Spleen (tissue), 7 donors: ENCODE measurements around the gene ZNF438.

Experiments
- POLR2A ChIP-seq, 3 donors: fragments of 450-650 bp; IDR thresholded peaks; one replicate each; pipeline ENCODE4 v1.5.1; 2017; ENCODE audit warnings: antibody characterized with exemption in 3 of 3, mild to moderate bottlenecking in 1 of 3
- POLR2AphosphoS5 ChIP-seq, 3 donors: sonication (generic); formaldehyde crosslinking; IDR thresholded peaks; one replicate each; pipeline ENCODE4 v1.5.1; 2017; ENCODE audit warnings: antibody characterized with exemption in 3 of 3
- TF ChIP-seq, protein P1 (sequence below), 11 experiments: fragments of 200-600 bp in 7 of 11; fragments of 450-650 bp in 4 of 11; sonication (generic) in 4 of 11; IDR thresholded peaks in 8 of 11; conservative IDR thresholded peaks in 3 of 11; 1 replicate in 7 of 11; 2 replicates in 4 of 11; pipeline versions ENCODE4 v1.4.0 to v1.8.0; 2016 to 2021; ENCODE audit warnings: antibody characterized with exemption in 11 of 11, inconsistent platforms in 4 of 11, mild to moderate bottlenecking in 1 of 11
- donor health status: DM: no; HTN: no; CAD: no; lungs with moderate emphysema.
- donor health status: DM: no; HTN: no; CAD: no.
- donor health status: DM: no; HTN: no; CAD: no.

DNA sequence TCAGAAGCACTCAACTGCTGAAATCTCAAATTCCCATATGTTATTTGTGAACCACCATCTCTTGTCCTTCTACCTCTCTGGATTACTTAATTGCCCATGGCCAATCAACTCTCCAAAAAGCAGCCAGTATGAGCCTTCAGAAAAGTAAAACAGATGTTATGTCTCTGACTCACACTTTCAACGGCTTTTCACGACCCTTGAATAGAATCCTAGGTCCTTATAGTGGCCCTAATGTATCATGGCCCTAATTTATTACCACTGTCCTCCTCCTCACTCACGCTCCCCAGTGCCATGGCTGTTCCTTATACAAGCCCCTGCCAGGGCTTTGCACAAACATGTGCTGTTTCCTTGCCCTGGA, 20.0 kb downstream of the ZNF438 start:
- TF ChIP-seq, protein P1, sequence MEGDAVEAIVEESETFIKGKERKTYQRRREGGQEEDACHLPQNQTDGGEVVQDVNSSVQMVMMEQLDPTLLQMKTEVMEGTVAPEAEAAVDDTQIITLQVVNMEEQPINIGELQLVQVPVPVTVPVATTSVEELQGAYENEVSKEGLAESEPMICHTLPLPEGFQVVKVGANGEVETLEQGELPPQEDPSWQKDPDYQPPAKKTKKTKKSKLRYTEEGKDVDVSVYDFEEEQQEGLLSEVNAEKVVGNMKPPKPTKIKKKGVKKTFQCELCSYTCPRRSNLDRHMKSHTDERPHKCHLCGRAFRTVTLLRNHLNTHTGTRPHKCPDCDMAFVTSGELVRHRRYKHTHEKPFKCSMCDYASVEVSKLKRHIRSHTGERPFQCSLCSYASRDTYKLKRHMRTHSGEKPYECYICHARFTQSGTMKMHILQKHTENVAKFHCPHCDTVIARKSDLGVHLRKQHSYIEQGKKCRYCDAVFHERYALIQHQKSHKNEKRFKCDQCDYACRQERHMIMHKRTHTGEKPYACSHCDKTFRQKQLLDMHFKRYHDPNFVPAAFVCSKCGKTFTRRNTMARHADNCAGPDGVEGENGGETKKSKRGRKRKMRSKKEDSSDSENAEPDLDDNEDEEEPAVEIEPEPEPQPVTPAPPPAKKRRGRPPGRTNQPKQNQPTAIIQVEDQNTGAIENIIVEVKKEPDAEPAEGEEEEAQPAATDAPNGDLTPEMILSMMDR (IDR thresholded peaks at IDR 0.05 in 8 of 11, conservative IDR thresholded peaks at IDR 0.05 in 3 of 11), result no peak
- TF ChIP-seq POLR2A (IDR thresholded peaks at IDR 0.05) (no peak), POLR2AphosphoS5 (IDR thresholded peaks at IDR 0.05) (no peak)
